Stimulated activated CD8-positive, alpha-beta memory T cell treated with anti-CD3 and anti-CD28 coated beads, Interleukin-2, amount 100 ng/mL, for 48 hours (primary cell): ENCODE measurements around the gene ZNF511.
"Not testable (repeated sequence)": the region's sequence is repeated elsewhere in the genome, so short reads cannot be mapped to it uniquely, and the experiment has no call there.

Source experiments
- DNase-seq, 2 donors: peaks; one replicate each; pipeline ENCODE4 v3.0.0-alpha.2; 2020; ENCODE audit warnings: low read depth in 2 of 2

The ZNF511 gene

DNA sequence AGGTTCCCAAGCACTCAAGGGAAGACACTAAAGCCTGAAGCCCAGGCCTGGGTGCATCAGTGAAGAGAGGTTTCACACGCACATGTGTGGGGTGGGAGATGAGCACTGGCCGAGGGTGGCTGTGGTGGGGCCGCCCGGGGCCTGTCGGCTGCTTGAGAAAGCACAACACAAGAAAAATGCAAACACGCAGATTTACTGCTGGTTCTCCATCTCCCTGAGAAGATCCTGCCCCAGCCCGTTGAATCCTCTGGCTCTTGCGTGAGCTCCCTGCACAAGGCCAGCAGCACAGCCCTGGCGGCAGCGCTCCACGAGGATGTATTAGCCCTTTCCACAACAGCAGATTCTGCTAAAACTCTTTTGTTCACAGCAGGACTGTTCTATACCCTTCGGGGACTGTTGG is 6.2 kb downstream of the ZNF511 start:
- no peak for DNase-seq

DNA sequence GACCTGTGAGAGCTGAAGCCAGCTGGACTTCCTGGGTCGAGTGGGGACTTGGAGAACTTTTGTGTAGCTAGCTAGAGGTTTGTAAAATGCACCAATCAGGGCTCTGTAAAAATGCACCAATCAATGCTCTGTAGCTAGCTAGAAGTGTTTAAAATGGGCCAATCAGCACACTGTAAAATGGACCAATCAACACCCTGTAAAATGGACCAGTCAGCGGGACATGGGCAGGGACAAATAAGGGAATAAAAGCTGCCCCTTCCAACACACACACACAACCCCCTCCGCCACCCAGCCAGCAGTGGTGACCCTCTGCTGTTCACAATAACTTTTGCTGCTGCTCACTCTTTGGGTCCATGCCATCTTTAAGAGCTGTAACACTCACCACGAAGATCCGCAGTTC is 7.1 kb downstream of the ZNF511 start:
- DNase-seq: no peak

GRCh38 chr10:133316266-133316665 is 7.6 kb downstream of the ZNF511 start:
- DNase-seq: no peak

GRCh38 chr10:133316732-133317131 is 8.0 kb downstream of the ZNF511 start:
- DNase-seq: no peak

GRCh38 chr10:133318494-133319127 is 9.9 kb downstream of the ZNF511 start:
- peak; percentile 58 to 61 for DNase-seq

- DNase-seq: not testable (repeated sequence)
Measured at GRCh38 chr10:133320852-133321422, 12.2 kb downstream of the ZNF511 start.

GRCh38 chr10:133322064-133322709 is 13.5 kb downstream of the ZNF511 start:
- not testable (repeated sequence) for DNase-seq

DNA sequence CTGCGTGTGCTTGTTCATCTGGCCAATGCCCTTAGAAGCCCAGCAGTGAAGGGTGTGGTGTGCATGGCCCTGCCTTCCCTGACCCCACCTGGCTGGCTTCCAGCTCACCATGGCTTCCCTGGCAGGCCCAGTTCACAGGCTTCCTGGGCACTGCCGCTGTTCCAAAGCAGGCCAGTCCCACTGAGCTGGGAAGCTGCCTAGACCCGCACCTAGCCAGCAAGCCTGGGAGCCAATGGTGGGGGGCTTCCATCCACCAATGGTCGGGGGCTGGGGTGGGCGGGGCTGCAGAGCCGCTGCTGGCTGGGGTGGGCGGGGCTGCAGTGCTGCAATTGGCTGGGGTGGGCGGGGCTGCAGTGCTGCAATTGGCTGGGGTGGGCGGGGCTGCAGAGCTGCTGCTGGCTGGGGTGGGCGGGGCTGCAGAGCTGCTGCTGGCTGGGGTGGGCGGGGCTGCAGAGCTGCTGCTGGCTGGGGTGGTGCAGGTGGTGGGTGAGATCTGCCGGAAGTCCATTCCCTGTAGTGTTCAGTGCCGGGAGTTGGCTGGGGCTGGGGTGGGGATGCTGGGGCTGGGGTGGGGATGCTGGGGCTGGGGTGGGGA is 15.6 kb downstream of the ZNF511 start:
- DNase-seq: peak; percentile 30 to 62

GRCh38 chr10:133324857-133325260 is 16.1 kb downstream of the ZNF511 start:
- no peak for DNase-seq

DNA sequence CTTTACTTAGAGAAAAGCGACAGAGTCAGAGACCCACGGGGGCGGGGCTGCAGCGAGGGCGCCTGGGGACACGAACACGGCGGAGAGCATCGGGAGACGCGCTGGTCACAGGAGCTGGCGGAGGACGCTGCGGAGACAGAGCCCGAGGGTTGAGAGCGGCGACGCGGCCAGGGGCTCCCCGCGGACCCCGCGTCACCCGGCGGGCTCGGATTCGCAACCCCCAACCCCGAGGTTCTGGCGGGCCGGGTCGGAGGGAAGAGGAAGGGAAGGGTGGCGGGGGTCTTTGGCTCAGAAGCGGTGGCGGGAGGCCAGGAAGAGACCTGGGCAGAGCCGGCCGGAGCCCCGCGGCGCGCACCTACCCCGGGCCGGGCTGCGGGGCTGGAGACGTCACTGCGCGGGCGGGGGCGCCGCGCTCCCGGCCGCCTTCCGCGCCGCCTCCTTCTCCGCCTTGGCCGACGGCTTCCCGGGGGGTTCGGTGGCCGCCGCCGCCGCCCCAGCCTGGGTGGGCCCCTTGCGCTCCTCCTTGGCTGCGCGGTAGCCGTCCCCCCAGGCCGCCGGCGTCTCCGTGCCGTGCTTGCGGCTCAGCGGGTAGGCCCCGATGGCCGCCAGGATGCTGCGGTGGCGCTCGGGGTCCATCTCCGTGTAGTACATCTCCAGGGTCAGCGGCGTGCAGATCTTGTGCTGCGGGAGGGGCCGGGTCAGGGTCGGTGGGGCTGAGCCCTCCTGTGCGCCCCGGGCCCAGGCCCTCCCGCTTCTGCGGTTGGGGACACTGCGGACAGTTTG is 16.9 kb downstream of the ZNF511 start:
- DNase-seq: no peak

GRCh38 chr10:133326223-133326551 is 17.5 kb downstream of the ZNF511 start:
- no peak for DNase-seq

- DNase-seq: no peak
Measured at GRCh38 chr10:133326745-133327650, 18.3 kb downstream of the ZNF511 start.

DNA sequence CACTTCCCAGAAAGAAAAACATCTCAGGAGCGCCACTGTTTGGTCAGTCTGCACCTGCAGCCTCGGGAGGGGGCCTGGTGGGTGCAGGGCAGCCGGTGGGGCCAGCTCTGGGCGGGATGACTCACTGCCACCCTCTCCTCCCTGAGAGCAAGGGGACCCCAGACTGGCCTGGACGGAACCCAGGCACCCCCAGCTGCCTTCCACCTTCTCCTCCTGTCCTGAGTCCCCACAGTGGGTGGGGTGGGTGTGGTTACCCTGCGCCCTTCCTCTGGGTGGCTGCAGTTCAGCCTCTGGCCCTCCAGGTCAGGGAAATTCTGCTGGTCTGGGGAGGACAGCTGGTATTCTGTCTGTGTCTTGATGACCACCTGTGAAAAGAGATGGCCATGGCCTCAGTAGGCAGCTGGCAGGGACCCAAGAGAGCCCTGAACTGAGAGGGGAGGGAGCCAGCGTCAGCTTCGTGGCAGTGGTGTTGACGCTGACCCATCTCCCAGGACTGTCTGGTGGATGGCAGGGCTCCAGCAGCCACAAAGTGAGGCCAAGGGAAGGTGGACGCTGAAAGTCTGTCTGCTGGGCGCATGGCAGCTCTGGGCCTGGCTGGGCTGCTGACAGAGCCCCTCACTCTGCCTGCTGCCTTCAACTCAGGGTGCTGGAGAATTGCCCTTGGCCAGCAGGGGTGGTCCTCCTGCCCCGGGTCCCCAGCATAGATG is 19.1 kb downstream of the ZNF511 start:
- DNase-seq: no peak

GRCh38 chr10:133328358-133329343 is 19.9 kb downstream of the ZNF511 start:
- DNase-seq: no peak

DNA sequence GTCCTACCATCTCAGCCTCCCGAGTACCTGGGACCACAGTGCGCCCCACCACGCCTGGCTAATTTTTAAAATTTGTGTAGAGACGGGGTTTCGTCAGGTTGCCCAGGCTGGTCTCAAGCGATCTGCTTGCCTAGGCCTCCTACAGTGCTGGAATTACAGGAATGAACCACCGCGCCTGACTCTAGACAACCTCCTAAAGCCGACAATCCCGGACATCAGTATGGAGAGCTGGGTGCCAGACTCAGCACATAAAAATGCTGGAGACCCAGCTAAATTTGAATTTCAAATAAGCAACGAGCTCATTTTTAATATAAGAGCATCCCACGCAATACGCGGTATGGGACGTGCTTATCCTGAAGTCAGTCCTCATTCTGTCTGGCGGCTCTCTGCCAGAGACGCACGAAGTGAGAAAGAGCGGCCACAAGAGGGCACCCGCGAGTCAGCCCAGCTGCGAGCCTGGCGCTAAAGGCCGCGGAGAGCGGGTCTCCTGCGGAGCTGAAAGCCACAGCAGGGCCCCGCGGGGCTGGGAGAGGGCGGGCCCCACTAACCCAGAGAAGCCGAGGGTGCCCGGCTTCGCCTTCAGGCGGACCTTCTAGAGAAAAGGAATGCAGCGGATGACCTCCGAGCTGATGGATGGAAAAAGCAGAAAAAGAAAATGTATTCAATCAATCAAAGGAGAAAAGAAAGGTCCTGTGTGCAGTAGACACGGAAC is 20.9 kb downstream of the ZNF511 start:
- peak; percentile 80 to 84 for DNase-seq

GRCh38 chr10:133332936-133333699 is 24.4 kb downstream of the ZNF511 start:
- DNase-seq: no peak

GRCh38 chr10:133334503-133335245 is 26.0 kb downstream of the ZNF511 start:
- DNase-seq: no peak
